NCI-H345 treated with DMSO at 0.1 percent for 48 hours (cell line): Measurements from ENCODE around the gene ADAMTS1.
"Not testable (repeated sequence)": the region's sequence is repeated elsewhere in the genome, so short reads cannot be mapped to it uniquely, and the experiment has no call there.

Experiments used
- DNase-seq: peaks from one replicate; lab custom pipeline; 2025; ENCODE audit not compliant: unreplicated experiment; lab: John Stamatoyannopoulos, UW

ADAMTS1 gene

GRCh38 chr21:26845066-26845758, at the start of gene ADAMTS1:
Gene ADAMTS1, minus strand, starts transcription at chr21:26845409. Its CDS starts 455 bp downstream, at chr21:26844954.
- no peak for DNase-seq

- DNase-seq: no peak
Observed at GRCh38 chr21:26892151-26892550, 46.9 kb upstream of the ADAMTS1 start.

DNA sequence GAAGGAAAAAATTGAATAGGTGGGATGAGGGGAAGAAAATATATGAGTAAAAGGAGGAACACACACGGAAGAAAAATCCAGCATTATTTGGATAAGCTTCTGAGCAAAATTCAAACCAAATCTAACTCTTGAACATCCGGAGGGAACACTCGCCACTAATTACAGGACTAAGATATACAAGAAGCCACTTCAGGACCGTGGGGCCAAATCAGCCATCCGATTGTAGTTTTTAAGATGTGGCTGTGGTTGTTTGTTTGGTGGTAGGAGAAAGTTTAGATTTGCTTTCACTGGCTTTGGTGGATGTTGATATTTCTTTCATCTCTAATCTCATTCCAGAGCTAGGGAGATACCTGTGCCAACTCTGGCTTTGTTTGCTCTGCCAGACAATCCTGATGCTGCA, 43.7 kb upstream of the ADAMTS1 start:
- no peak for DNase-seq

- no peak for DNase-seq
Observed at GRCh38 chr21:26888256-26888655, 43.0 kb upstream of the ADAMTS1 start.

GRCh38 chr21:26887251-26887650, 42.0 kb upstream of the ADAMTS1 start:
- DNase-seq: no peak

- no peak for DNase-seq
Observed at GRCh38 chr21:26884436-26884835, 39.2 kb upstream of the ADAMTS1 start.

DNA sequence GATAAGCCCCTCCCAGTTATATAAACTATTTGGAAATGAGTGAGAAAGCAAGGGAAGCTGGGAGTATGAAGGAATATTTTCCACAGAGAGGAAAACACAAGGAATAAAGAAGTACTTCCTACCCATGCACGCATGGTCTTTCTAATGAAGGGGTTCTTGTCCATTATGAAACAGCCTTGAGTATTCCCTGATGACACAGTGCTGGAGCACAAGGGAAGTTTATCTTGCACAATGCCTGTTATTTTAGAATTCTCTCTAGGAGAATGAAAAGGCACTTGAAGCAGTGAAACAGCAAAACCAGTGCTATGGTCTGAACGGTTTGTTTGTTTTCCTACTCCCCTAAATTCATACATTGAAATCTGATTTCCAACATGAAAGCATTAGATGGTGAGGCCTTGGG, 38.6 kb upstream of the ADAMTS1 start:
- no peak for DNase-seq

- DNase-seq: no peak
Observed at GRCh38 chr21:26881504-26882228, 36.5 kb upstream of the ADAMTS1 start.

DNA sequence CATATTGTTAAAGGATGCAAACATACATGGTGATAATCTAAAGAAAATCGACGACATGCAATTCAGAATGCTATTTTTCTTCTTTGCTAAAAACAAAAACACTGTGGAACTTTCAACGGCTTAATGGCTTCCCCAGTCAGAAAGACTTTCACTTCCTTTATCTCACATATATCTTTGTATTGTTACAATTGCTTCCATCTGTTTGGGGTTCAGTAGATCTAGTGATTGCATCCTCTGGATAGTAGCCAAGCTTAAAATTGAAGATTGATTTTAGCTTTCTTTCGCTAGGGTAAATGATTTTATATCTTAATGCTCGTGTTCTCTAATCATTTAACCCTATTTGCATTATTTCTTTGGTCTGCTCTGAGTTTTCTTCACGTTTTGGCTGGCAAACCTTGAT, 31.8 kb upstream of the ADAMTS1 start:
- no peak for DNase-seq

- no peak for DNase-seq
Observed at GRCh38 chr21:26874347-26874746, 29.1 kb upstream of the ADAMTS1 start.

DNA sequence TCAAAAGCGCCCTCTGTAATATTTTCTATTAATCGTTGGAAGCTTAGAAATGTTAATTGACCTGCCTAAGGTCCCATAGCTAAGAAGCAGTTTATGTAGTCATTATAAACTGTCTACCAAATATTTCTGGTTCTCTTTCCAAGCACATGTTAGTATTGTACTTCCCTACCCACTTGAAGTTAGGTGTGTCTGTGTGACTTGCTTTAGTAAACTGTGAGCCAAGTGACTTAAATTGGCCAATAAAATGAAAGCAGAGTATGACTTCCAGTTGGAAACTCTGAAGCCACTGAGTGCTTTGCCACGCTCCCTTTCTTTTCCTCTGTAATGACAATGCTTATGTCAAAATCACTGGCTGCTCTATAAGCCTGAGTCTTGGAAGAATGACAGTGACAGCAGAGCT, 20.6 kb upstream of the ADAMTS1 start:
- no peak for DNase-seq

GRCh38 chr21:26856871-26857350, 11.7 kb upstream of the ADAMTS1 start:
- DNase-seq: not testable (repeated sequence)

DNA sequence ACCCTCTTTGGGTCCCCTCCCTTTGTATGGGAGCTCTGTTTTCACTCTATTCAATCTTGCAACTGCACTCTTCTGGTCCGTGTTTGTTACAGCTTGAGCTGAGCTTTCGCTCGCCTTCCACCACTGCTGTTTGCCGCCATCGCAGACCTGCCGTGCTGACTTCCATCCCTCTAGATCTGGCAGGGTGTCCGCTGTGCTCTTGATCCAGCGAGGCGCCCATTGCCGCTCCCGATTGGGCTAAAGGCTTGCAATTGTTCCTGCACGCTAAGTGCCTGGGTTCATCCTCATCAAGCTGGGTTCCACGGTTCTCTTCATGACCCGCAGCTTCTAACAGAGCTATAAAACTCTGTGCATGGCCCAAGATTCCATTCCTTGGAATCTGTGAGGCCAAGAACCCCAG, 9.5 kb upstream of the ADAMTS1 start:
- not testable (repeated sequence) for DNase-seq

DNA sequence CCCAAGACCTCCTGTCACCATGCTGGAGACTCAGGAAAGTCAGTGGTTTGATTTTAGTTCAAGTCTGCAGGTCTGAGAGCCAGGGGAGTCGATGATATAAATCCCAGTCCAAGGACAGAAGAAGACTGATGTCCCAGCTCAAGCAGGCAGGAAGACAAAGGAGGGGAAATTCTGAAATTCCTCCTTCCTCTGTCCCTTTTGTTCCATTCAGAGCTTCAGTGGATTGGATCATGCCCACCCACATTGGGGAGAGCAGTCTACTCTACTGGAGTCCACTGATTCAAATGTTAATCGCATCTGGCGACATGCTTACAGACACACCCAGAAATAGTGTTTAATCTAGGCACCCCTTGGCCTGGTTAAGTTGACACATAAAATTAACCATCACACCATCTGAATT, 7.2 kb upstream of the ADAMTS1 start:
- no peak for DNase-seq

GRCh38 chr21:26851109-26851944, 6.1 kb upstream of the ADAMTS1 start:
- DNase-seq: no peak

- DNase-seq: peak; percentile 15
Observed at GRCh38 chr21:26850116-26850643, 5.0 kb upstream of the ADAMTS1 start.

- peak; percentile 7 for DNase-seq
Observed at GRCh38 chr21:26849428-26850115, 4.4 kb upstream of the ADAMTS1 start.

- DNase-seq: no peak
Observed at GRCh38 chr21:26847921-26848320, 2.7 kb upstream of the ADAMTS1 start.

GRCh38 chr21:26847002-26847401, 1.8 kb upstream of the ADAMTS1 start:
- DNase-seq: no peak

- no peak for DNase-seq
Observed at GRCh38 chr21:26846036-26846931, 1.1 kb upstream of the ADAMTS1 start.
